Limb (tissue), 2 donors: ENCODE data around the gene TFDP1.

Experiments used
- DNase-seq, 2 donors: peaks; one replicate each; pipeline ENCODE4 v3.0.0-alpha.2; 2016; ENCODE audit errors: extremely low spot score in 2 of 2

Gene TFDP1

DNA sequence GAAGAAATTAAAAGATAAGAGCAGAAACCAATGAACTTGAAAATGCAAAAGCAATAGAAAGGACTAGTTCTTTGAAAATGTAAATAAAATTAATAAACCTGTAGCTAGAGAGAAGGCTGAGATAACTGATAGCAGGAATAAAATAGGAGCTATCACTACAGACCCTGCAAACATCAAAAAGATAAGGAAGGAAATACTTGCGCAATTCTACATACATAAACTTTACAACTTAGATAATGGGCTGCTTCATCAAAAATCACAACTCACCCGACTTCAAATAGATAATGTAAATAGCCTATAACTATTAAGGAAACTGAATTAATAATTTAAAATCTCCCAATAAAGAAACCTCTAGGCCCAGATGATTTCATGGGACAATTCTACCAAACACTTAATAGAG is 77.0 kb downstream of the TFDP1 start:
- no peak for DNase-seq

DNA sequence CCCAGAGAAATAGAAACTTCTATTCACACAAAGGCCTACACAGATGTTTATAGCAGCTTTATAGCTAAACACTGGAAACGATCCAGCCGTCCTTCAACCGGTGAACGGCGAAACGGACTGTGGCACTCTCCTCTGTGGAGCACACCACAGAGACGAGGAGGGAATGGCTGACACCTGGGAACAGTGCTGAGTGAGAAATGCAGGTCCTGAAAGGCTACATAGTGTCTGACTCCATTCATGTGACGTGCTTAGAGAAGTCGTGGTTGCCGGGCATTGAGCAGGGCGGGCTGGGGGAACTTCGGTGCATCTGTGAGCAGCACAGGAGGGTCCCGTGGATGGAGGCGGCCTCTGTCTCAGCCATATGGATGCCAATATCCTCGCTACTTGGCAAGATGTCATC is 79.4 kb downstream of the TFDP1 start:
- peak in 1 of 2 donors; percentile 32 for DNase-seq

- DNase-seq = peak in 1 of 2 donors; percentile 32
Measured at GRCh38 chr13:113664751-113665596, 80.4 kb downstream of the TFDP1 start.

- peak in 1 of 2 donors; percentile 42 for DNase-seq
Measured at GRCh38 chr13:113665597-113666328, 81.2 kb downstream of the TFDP1 start.

GRCh38 chr13:113666329-113666670 is 81.7 kb downstream of the TFDP1 start:
- no peak for DNase-seq

GRCh38 chr13:113666951-113667701 is 82.6 kb downstream of the TFDP1 start, which contains the start of gene GRK1:
Gene GRK1 (plus strand): TSS chr13:113667219. CDS start chr13:113667387, 168 bp downstream.
- peak in 1 of 2 donors; percentile 32 for DNase-seq

DNA sequence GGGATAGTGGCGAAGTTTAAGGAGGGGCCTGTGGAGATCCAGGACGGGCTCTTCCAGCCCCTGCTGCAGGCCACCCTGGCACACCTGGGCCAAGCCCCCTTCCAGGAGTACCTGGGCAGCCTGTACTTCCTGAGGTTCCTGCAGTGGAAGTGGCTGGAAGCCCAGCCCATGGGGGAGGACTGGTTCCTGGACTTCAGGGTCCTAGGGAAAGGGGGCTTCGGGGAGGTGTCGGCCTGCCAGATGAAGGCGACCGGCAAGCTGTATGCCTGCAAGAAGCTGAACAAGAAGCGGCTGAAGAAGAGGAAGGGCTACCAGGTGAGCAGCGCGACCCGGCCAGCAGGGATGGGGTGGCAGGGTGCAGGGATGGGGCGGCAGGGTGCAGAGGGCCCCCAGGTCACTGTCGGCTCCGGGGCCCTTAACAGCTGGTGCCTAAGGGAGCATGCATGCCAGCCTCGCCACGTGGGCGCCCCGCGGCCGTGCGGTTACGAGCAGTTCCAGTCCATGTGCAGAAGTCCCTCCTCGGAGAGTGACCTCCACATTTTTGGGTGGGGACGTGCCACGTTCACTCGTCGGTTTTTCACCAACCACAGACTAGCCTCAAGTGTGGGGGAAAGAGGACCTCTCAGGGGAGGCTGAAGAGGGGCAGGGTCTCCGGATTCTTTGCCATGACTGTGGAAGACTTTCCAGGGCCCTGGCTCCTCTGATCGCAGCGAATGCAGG is 83.4 kb downstream of the TFDP1 start:
- peak in 1 of 2 donors; percentile 23 for DNase-seq

GRCh38 chr13:113668491-113668971 is 84.0 kb downstream of the TFDP1 start:
- no peak for DNase-seq

DNA sequence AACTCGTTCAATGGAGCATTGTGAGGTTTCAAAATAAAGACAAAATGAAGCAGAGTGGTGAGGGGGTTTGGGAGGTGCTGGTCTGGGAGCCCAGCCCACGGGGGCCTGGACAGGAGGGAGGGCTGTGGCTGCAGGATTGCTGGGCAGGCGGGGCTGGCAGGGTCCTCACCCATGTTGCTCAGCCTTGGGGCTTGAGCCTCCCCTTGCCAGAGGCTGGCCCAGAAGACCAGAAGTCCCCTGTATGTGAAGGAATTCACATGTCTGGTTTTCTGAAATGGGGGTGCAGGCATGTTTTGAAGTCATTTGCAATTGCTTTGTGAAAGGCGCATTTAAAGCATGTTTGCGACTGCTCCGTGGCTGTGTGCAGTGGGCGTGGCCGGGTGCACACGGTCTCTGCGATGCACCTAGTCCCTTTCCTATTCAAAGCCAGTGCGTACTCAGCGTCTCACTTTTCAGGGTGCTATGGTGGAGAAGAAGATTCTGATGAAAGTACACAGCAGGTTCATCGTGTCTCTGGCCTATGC is 84.7 kb downstream of the TFDP1 start:
- no peak for DNase-seq

GRCh38 chr13:113669755-113670341 is 85.3 kb downstream of the TFDP1 start:
- no peak for DNase-seq

- no peak for DNase-seq
Measured at GRCh38 chr13:113670541-113670940, 86.0 kb downstream of the TFDP1 start.

- DNase-seq = no peak
Measured at GRCh38 chr13:113671066-113672001, 86.8 kb downstream of the TFDP1 start.

DNA sequence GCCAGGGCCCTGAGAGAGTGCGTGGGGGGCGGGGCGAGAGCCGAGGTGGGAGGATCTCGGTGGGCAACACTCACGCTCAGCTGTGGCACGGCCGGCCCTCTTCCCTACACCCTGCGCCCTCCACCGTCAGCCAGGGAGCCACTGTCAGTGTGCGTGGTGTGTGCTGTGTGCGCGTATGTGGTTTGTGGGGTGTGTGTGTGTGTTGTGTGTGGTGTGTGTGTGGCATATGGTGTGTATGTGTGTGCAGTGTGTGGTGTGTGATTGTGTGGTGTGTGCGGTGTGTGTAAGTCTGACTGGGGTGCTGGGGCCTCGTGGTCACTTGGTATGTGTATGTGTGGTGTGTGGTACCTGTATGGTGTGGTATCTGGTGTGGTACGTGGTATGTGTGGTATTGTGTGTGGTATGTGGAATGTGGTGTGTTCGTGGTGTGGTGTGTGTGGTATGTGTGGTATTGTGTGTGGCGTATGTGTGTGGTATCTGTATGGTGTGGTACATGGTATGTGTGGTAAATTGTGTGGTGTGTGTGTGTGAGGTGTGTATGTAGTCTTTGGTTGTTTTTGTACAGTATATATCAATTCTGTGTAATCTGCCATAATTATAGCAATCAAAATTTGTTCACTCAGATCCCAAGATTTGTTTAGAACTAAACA is 87.6 kb downstream of the TFDP1 start:
- DNase-seq = no peak
